ENCODE measurements around the gene ANAPC2.

The ANAPC2 gene, protein sequence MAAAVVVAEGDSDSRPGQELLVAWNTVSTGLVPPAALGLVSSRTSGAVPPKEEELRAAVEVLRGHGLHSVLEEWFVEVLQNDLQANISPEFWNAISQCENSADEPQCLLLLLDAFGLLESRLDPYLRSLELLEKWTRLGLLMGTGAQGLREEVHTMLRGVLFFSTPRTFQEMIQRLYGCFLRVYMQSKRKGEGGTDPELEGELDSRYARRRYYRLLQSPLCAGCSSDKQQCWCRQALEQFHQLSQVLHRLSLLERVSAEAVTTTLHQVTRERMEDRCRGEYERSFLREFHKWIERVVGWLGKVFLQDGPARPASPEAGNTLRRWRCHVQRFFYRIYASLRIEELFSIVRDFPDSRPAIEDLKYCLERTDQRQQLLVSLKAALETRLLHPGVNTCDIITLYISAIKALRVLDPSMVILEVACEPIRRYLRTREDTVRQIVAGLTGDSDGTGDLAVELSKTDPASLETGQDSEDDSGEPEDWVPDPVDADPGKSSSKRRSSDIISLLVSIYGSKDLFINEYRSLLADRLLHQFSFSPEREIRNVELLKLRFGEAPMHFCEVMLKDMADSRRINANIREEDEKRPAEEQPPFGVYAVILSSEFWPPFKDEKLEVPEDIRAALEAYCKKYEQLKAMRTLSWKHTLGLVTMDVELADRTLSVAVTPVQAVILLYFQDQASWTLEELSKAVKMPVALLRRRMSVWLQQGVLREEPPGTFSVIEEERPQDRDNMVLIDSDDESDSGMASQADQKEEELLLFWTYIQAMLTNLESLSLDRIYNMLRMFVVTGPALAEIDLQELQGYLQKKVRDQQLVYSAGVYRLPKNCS

DNA sequence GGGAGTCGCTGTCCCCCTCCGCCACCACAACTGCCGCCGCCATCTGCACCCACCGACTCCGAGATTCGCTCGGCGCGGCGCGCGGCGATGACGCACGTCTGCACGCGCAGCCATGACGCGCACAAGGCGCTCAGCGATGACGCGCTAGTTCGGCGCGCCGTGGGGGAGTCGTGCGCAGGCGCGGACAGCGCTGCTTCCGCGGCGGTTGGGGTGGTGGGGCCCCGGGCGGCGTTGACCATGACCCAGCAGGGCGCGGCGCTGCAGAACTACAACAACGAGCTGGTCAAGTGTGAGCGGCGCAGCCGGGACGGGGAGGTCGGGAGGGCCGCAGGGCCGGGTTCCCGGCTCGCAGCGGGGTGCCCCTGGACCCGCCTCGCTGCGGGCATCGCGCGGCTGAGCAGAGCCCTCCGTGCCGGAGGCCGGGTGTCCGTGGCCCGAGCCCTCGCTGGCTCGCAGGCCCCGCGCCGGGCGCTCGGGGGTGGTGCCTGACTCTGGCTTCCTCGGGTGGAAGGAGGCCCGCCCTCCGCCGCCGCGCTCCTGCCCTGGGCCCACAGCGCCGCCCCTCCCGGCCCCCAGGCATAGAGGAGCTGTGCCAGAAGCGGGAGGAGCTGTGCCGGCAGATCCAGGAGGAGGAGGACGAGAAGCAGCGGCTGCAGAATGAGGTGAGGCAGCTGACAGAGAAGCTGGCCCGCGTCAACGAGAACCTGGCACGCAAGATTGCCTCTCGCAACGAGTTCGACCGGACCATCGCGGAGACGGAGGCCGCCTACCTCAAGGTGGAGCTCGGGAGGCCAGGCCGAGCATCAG lies at the start of gene ANAPC2, which contains the start of gene SSNA1:
ANAPC2 (minus strand) TSS at position 71 of the 807 bp plus-strand sequence; CDS start at position 43, 28 bp downstream.
SSNA1 (plus strand) TSS at position 187 of the 807 bp plus-strand sequence; CDS start at position 238, 51 bp downstream.
- peak; percentile 95 for DNase-seq (ENCODE audit: low spot score)

- no peak for DNase-seq (ENCODE audit: low spot score)
Observed at GRCh38 chr9:137236936-137237421, 48.6 kb upstream of the ANAPC2 start.

GRCh38 chr9:137236238-137236935 lies 48.0 kb upstream of the ANAPC2 start:
- peak; percentile 89 for DNase-seq (ENCODE audit: low spot score)

DNA sequence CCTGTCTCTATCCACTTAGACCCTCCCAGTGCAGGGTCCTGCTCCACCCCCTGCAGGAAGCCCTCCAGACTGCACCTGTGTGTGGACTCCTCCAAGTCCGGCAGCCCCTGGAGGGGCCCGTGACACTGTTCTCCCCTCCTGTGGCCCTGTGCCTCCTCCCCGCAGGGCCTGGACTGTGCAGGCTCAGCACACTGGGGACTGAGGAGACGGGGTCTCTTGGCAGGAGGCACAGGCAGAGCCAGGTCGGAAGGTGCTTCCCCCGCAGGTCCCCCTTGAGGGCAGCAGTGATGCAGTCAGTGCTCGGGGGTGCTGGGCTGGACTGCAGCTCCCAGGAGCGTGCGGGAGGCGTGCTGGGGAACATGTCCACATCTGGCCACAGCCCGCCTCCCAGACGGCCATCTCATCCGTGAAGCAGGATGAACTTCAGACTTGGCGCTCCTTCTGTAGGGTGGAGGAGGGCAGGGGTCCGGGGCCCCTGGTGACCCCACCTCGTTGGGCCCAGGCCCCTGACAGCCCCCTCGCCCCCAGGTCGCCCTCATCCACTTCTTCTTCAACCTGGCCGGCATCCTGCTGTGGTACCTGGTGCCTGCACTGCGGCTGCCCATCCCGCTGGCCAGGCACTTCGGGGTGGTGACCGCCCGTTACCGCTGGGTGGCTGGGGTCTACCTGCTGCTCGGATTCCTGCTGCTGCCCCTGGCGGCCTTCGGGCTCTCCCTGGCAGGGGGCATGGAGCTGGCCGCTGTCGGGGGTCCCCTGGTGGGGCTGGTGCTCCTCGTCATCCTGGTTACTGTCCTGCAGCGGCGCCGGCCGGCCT lies 47.3 kb upstream of the ANAPC2 start:
- DNase-seq (ENCODE audit: low spot score): no peak

- DNase-seq (ENCODE audit: low spot score): no peak
Observed at GRCh38 chr9:137234758-137235423, 46.5 kb upstream of the ANAPC2 start.

- no peak for DNase-seq (ENCODE audit: low spot score)
Observed at GRCh38 chr9:137234055-137234697, 45.8 kb upstream of the ANAPC2 start.

GRCh38 chr9:137233143-137233980 lies 45.0 kb upstream of the ANAPC2 start:
- no peak for DNase-seq (ENCODE audit: low spot score)

GRCh38 chr9:137232510-137232909 lies 44.1 kb upstream of the ANAPC2 start:
- no peak for DNase-seq (ENCODE audit: low spot score)

DNA sequence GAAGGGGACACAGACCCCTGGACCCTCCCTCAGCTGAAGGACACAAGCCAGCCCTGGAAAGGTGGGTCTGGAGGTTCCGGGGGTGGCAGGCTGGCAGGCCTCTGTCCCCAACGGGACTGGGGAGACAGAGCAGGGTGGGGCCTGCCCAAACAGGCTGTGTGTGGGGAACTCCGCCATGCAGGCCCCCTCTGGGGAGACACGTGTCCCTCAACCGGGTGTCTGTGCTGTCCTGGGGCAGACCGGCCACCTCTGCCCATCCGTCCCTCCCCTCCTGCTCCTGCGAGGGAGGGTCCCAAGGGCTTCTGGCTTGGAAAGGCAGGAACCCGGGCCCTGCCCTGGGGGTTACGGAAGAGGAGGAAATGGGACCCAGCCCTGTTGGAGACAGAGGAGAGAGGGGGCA lies 43.7 kb upstream of the ANAPC2 start:
- DNase-seq (ENCODE audit: low spot score): no peak

- no peak for DNase-seq (ENCODE audit: low spot score)
Observed at GRCh38 chr9:137231372-137232039, 43.1 kb upstream of the ANAPC2 start.

DNA sequence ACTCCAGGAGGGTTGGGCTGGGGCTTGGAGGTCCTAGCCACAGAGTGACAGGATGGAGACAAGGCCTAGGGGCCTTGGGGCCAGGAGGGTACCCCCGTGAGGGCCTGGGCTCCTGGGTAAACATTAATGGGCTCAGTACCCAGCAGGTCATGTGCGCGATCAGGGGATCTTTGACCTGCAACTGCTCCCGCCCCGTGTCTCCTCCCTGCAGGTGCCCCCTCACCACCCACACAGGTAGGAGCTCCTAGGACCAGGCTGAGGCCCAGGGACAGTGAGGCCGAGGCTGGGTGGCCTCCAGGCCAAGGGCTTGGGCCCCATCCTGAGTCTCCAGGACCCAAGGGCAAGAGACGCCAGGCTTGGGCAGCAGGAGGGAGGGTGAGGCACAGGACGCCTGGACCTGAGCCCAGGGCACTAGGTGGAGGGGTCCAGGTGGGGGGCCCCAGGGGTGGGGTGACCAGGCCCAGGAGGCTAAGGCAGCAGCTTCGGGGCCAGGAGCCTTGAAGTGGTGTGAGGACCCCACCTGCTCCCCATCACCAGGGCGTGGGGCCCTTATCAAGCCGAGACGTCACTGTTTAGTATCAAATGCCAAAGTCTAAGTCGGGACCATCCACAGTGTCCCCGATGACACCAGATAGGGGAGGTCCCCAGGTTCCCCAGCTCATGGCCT lies 42.5 kb upstream of the ANAPC2 start, which contains the start of gene SLC34A3:
SLC34A3 (plus strand) TSS at position 197 of the 667 bp plus-strand sequence. CDS start 802 bp downstream, outside the sequence.
- DNase-seq (ENCODE audit: low spot score): no peak

DNA sequence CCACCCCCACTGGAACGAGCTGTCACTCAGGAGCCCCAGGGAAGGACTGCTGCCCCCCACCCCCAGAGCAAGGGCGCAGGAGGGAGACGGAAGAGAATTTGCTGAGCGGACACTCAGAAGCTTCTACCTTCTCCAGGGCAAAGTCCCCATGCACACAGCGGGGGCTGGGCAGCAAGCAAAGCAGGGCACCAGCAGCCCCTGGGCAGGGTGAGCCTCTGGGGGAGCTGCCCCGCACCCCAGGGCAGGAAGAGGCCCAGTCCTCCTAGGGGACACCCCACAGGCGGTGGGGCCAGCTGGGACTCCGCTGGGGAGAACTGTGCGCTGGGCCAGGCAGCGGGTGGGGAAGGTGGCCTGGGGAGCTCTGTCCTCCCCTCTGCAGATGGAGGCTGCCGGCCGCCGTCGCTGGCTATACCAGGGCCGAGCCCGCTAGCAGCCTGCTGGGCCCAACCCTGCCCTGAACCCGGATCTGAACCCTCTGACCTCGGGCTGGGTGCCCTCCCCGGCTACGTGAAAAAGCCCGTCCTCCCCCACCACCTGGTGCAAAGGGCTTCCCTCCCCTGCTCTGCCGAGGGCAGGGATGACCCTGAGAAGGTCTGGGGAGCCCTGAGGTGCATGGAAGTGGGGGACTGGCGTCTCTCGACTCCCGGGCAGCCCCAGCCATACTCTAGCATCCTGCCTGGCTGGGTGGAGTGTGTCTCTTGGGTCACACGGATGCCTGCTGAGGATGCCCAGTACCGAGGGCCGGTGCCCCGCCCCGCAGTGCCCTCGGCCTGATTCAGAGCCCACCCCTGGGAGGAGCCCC lies 41.7 kb upstream of the ANAPC2 start:
- no peak for DNase-seq (ENCODE audit: low spot score)

GRCh38 chr9:137228968-137229896 lies 40.9 kb upstream of the ANAPC2 start:
- no peak for DNase-seq (ENCODE audit: low spot score)

- no peak for DNase-seq (ENCODE audit: low spot score)
Observed at GRCh38 chr9:137228506-137228967, 40.2 kb upstream of the ANAPC2 start.

Measured in hematopoietic multipotent progenitor cell treated with erythropoietin and hydrocortisone succinate and interleukin-3 and kit ligand, for 15 days (in vitro differentiated cells).